ENCODE data around the gene ORM2.
"Not testable (repeated sequence)": the region's sequence is repeated elsewhere in the genome, so short reads cannot be mapped to it uniquely, and the experiment has no call there.

The ORM2 gene

DNA sequence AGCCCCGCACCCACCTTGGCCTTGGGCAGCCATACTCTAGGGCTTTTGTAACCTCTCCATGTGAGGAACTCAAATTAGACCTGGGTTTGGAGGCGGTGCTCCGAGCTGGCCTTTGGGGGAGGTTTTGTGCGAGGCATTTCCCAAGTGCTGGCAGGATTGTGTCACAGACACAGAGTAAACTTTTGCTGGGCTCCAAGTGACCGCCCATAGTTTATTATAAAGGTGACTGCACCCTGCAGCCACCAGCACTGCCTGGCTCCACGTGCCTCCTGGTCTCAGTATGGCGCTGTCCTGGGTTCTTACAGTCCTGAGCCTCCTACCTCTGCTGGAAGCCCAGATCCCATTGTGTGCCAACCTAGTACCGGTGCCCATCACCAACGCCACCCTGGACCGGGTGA is at the start of gene ORM2:
Gene ORM2, plus strand, starts transcription at position 245 of the 398 bp plus-strand sequence. Its CDS starts 36 bp downstream, at position 281.
- H3K9me3 ChIP-seq (ENCODE audit: insufficient read depth, low read depth, low read length); H3K4me1 ChIP-seq (ENCODE audit: insufficient read depth, low read length, poor library complexity, severe bottlenecking); H4K20me1 ChIP-seq (ENCODE audit: insufficient read depth, low read length, poor library complexity, severe bottlenecking); H3F3A ChIP-seq (ENCODE audit: low read depth); H3K27me3 ChIP-seq (ENCODE audit: insufficient read depth, low read length, poor library complexity, severe bottlenecking); H3K4me2 ChIP-seq (ENCODE audit: low read depth, low read length, poor library complexity, severe bottlenecking); H3K9me2 ChIP-seq (replicated peaks; ENCODE audit: low read depth, low read length); H3K9ac ChIP-seq (ENCODE audit: low read depth, low read length, poor library complexity, severe bottlenecking); H2AFZ ChIP-seq (ENCODE audit: low read length); H3K4me3 ChIP-seq (ENCODE audit: low read length, poor library complexity, severe bottlenecking); H3K79me2 ChIP-seq (ENCODE audit: insufficient read depth, low read length); H3K36me3 ChIP-seq (ENCODE audit: insufficient read depth, low read length): not testable (repeated sequence)

DNA sequence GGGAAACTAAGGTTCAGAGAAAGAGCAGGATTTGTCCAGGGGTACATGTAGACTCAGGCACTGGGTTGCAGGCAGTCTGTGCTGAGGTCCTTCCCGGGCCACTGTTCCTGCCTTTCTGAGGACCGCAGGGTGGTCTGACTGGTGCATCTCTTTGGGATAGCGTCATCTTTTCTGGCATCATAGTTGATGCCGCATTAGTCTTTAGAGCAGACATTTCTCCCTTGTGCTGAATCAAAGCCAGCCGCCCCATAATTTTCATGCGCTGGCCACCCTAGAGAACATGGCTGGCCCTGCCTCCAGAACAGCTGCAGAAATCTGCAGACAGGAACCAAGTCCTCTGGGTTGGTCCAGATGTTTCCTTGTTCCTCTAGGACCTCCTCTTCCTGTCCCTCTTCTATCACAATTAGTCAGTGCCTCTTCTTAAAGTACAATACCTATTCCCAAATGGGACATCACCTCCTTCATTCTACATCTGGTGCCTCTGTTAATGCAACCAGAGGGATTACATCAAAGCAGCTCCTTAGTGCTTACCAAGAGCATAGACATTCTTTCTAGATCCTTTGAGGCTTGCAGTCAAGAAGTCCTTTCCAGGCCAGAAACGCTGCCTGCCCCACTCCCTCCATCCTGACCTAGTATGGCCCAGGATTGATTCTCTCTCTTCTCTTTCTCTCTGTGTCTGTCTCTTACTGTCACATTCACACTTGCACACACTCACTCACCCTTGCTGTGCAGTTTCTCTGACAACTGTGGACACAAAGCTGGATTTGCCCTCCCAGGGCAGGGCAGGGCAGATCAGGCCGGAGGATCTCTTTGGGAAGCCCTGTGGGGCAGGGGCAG is 48.8 kb upstream of the ORM2 start:
- Histone ChIP-seq H3K4me1 (ENCODE audit: insufficient read depth, low read length, poor library complexity, severe bottlenecking) (no peaks in the 10 kb centered on the region), H3K4me3 (ENCODE audit: low read length, poor library complexity, severe bottlenecking) (no peak overlapping the region), H3F3A (ENCODE audit: low read depth) (no peaks in the 10 kb centered on the region), H3K36me3 (ENCODE audit: insufficient read depth, low read length) (no peaks in the 10 kb centered on the region), H3K27me3 (ENCODE audit: insufficient read depth, low read length, poor library complexity, severe bottlenecking) (no peaks in the 10 kb centered on the region), H4K20me1 (ENCODE audit: insufficient read depth, low read length, poor library complexity, severe bottlenecking) (no peaks in the 10 kb centered on the region), H3K79me2 (ENCODE audit: insufficient read depth, low read length) (no peaks in the 10 kb centered on the region), H2AFZ (ENCODE audit: low read length) (no peak overlapping the region), H3K9me3 (ENCODE audit: insufficient read depth, low read depth, low read length) (no peaks in the 10 kb centered on the region), H3K9ac (ENCODE audit: low read depth, low read length, poor library complexity, severe bottlenecking) (no peak overlapping the region), H3K4me2 (ENCODE audit: low read depth, low read length, poor library complexity, severe bottlenecking) (no peak overlapping the region), H3K9me2 (replicated peaks; ENCODE audit: low read depth, low read length) (no peaks in the 10 kb centered on the region)
- no peak for TF ChIP-seq EZH2phosphoT487 (IDR thresholded peaks at IDR 0.05; ENCODE audit: borderline replicate concordance)
- TF ChIP-seq, protein P1, sequence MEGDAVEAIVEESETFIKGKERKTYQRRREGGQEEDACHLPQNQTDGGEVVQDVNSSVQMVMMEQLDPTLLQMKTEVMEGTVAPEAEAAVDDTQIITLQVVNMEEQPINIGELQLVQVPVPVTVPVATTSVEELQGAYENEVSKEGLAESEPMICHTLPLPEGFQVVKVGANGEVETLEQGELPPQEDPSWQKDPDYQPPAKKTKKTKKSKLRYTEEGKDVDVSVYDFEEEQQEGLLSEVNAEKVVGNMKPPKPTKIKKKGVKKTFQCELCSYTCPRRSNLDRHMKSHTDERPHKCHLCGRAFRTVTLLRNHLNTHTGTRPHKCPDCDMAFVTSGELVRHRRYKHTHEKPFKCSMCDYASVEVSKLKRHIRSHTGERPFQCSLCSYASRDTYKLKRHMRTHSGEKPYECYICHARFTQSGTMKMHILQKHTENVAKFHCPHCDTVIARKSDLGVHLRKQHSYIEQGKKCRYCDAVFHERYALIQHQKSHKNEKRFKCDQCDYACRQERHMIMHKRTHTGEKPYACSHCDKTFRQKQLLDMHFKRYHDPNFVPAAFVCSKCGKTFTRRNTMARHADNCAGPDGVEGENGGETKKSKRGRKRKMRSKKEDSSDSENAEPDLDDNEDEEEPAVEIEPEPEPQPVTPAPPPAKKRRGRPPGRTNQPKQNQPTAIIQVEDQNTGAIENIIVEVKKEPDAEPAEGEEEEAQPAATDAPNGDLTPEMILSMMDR (conservative IDR thresholded peaks at IDR 0.05; ENCODE audit: low read length) = no peak

DNA sequence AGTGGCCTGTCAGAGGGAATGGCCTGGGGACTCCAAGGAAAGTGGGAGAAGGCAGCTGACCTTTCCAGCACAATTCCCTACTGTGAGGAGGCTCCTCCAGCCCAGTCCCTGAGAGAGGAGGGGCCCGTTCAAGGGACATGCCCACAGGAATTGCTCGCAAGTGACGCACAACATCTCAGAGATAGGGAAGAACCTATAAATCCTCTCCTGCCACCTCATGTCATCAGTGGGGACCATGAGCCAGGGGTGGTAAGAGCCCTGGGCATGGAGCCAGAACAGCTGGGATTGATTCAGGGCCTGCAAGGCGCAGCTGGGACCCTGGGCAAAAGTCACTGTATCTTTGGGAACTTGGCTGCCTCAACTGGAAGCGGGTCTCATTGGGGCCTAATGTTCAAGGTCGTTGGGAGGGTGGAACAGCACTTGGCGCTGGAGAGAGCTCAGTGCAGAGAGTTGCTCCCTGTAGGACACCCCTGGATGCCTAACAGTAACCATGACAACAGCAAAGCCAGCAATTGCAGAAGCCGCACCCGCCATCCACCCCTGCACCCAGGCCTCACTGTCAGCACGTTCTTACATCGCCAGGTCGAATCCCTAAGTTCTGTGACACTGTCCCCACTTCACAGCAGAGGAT is 48.1 kb upstream of the ORM2 start:
- H3K9me2 ChIP-seq (replicated peaks; ENCODE audit: low read depth, low read length) = no peaks in the 10 kb centered on the region
- no peak overlapping the region for H3K9ac ChIP-seq (ENCODE audit: low read depth, low read length, poor library complexity, severe bottlenecking)
- no peaks in the 10 kb centered on the region for H3K27me3 ChIP-seq (ENCODE audit: insufficient read depth, low read length, poor library complexity, severe bottlenecking)
- no peaks in the 10 kb centered on the region for H3K4me1 ChIP-seq (ENCODE audit: insufficient read depth, low read length, poor library complexity, severe bottlenecking)
- TF ChIP-seq, protein P1 (conservative IDR thresholded peaks at IDR 0.05; ENCODE audit: low read length) = no peak
- TF ChIP-seq EZH2phosphoT487 (IDR thresholded peaks at IDR 0.05; ENCODE audit: borderline replicate concordance) = no peak
- H3K36me3 ChIP-seq (ENCODE audit: insufficient read depth, low read length) = no peaks in the 10 kb centered on the region
- H3K4me2 ChIP-seq (ENCODE audit: low read depth, low read length, poor library complexity, severe bottlenecking) = no peak overlapping the region
- H3F3A ChIP-seq (ENCODE audit: low read depth) = no peaks in the 10 kb centered on the region
- H4K20me1 ChIP-seq (ENCODE audit: insufficient read depth, low read length, poor library complexity, severe bottlenecking) = no peaks in the 10 kb centered on the region
- no peaks in the 10 kb centered on the region for H3K9me3 ChIP-seq (ENCODE audit: insufficient read depth, low read depth, low read length)
- no peak overlapping the region for H2AFZ ChIP-seq (ENCODE audit: low read length)
- H3K79me2 ChIP-seq (ENCODE audit: insufficient read depth, low read length) = no peaks in the 10 kb centered on the region
- no peak overlapping the region for H3K4me3 ChIP-seq (ENCODE audit: low read length, poor library complexity, severe bottlenecking)

Measured in Loucy (cell line).